H1 (cell line): Measurements from ENCODE around the gene RAP1B. TPM values are rescaled to one million over a fixed set of nuclear protein-coding genes. Genes with fewer than 3 reads are reported as not detected.

ENCODE experiments used
- SIN3A ChIP-seq, 2 experiments: IDR thresholded peaks in 1 of 2; conservative IDR thresholded peaks in 1 of 2; 2 replicates each; pipeline ENCODE4 v1.6.1; 2011 to 2012; ENCODE audit warnings: low read length in 2 of 2, improper control_type of control experiment in 1 of 2, low read depth in 1 of 2, mild to moderate bottlenecking in 1 of 2
- polyA plus RNA-seq, 7 experiments: library from polyadenylated mRNA; depleted of rRNA in 3 of 7; stranded (reverse) in 5 of 7; unstranded in 2 of 7; fragments of >200 nt in 5 of 7; fragments of 200-250 nt in 2 of 7; gene quantifications; 1 replicate in 5 of 7; 2 replicates in 1 of 7; 4 replicates in 1 of 7; pipeline versions ENCODE4 v1.2.1 to v1.2.3, GENCODE V29; 2011 to 2013; ENCODE audit warnings: missing spikeins in 2 of 7, mixed read lengths in 2 of 7
- total RNA-seq: library from RNA; stranded (reverse); fragmentation: NEBNext Ultra II Directional; extraction: Animal tissue kit (Norgen Biotek cat#: 25700); gene quantifications from 2 replicates; pipeline ENCODE4 v1.2.1, GENCODE V29; 2021

The RAP1B gene
- total and polyA plus RNA-seq, 2 of the 8 experiments (the other 6 are each of a cell fraction or from before 2014, with no cell fraction given), result 61.4 to 112 TPM

- TF ChIP-seq SIN3A (conservative IDR thresholded peaks at IDR 0.05 in 1 of 2, IDR thresholded peaks at IDR 0.05 in 1 of 2; ENCODE audit: low read depth in 1 of 2, low read length in 2 of 2), result no peak
Observed at GRCh38 chr12:68627673-68628319, 17.1 kb downstream of the RAP1B start (continued).
